Astrocyte of the spinal cord (primary cell): ENCODE data around the gene SPIN2A.
"Not testable (repeated sequence)": the region's sequence is repeated elsewhere in the genome, so short reads cannot be mapped to it uniquely, and the experiment has no call there.

Source experiments
- DNase-seq: peaks from one replicate; pipeline ENCODE4 v3.0.0; 2011; ENCODE audit warnings: low read depth, low spot score
- H3K4me3 ChIP-seq: 2 replicates; pipeline ENCODE4 v1.5.1; 2011; ENCODE audit warnings: low read depth, mild to moderate bottlenecking, low read length, moderate library complexity
- in situ Hi-C: cut with HindIII; loops from 2 replicates; pipeline ENCODE4 v1.10.0; 2017; ENCODE audit warnings: low sequenced_read_pairs
- TF ChIP-seq, protein P1 (sequence below): IDR thresholded peaks from 2 replicates; pipeline ENCODE4 v1.5.1; 2012; ENCODE audit warnings: low read depth, mild to moderate bottlenecking, low read length, inconsistent platforms

SPIN2A gene

DNA sequence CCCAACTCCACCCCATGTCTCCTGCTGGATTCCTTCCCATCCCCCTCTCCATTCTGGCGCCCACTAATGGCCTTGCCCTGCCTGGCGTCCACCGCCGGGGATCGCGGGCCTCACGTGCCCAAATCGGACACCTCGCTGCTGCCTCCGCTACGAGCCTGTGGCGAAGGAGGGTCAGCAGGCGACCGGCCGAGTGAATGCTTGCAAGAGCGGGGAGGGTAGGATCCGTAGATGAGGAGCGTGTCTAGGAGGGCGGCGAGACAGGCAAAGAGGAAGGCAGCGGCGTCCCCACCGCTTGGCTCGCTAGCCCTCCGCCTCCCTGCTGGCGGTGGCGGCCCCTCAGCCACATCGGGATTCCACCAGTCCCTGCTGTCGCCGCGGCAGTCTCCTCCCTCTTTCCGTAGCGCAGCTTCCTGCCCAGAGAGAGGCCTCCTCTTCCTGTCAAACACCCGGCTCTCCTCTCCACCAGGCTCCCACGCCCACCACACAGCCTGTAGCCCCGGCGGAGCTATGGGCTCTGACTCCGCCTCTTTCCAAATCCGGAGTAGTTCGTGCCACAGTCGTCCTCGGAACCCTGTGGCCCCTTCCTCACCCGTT lies 15.9 kb downstream of the SPIN2A start, which contains the start of gene SPIN2B:
Gene SPIN2B (minus strand): TSS at position 387 of the 594 bp plus-strand sequence.
- in situ Hi-C loops = no loop called here
- DNase-seq = peak; percentile 76
- TF ChIP-seq, protein P1, sequence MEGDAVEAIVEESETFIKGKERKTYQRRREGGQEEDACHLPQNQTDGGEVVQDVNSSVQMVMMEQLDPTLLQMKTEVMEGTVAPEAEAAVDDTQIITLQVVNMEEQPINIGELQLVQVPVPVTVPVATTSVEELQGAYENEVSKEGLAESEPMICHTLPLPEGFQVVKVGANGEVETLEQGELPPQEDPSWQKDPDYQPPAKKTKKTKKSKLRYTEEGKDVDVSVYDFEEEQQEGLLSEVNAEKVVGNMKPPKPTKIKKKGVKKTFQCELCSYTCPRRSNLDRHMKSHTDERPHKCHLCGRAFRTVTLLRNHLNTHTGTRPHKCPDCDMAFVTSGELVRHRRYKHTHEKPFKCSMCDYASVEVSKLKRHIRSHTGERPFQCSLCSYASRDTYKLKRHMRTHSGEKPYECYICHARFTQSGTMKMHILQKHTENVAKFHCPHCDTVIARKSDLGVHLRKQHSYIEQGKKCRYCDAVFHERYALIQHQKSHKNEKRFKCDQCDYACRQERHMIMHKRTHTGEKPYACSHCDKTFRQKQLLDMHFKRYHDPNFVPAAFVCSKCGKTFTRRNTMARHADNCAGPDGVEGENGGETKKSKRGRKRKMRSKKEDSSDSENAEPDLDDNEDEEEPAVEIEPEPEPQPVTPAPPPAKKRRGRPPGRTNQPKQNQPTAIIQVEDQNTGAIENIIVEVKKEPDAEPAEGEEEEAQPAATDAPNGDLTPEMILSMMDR = no peak
- H3K4me3 ChIP-seq = peak within 1 kb of the TSS; percentile 65

DNA sequence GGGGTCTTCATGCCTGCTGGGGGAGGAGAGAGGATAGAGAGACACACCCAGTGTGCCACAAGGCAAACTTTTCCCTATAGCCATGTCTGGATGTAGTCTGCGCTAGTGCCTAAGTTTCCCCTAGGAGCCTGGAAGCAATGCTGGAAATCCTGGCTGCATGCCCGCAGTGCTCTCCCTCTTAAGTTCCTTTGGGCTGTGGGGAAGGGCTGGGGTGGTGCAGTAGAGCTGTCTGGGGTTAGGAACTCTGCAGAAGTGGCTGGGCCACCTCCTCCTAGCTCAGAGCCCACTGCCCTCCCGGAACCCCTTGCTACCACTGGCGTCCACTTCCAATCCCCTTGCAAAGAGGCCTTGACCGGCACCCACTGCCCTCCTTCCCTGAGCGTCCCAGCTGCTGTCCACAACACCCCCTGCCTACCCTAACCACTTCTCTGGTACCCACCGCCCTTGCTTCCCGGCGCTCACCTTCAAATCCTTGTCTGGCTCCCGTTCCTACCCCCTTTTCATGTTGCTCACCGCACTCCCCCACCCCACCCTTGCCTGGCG lies 16.5 kb downstream of the SPIN2A start:
- peak overlapping the region; percentile 65 for H3K4me3 ChIP-seq
- in situ Hi-C loops, DNase-seq: not testable (repeated sequence)

DNA sequence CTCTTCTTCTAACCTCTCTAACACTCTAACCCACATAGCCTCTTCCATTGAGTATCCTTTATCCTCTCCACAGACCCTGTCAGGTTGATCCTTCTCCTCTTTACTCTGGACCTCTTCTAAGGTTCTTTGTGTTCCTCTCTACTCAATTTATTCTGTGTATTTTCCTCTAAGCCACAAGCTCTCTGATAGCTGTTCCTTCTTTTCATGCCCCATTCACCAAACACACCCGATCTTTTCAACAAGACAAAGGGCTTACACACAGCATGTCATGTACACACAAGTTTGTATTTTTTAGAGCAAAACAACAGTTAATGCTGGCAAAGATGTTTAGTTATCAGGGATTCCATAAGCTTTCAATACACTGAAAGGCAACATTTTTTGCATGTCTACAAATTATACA lies 17.8 kb downstream of the SPIN2A start:
- in situ Hi-C loops = no loop called here
- TF ChIP-seq, protein P1 = no peak
- no peak overlapping the region for H3K4me3 ChIP-seq
- DNase-seq = no peak

DNA sequence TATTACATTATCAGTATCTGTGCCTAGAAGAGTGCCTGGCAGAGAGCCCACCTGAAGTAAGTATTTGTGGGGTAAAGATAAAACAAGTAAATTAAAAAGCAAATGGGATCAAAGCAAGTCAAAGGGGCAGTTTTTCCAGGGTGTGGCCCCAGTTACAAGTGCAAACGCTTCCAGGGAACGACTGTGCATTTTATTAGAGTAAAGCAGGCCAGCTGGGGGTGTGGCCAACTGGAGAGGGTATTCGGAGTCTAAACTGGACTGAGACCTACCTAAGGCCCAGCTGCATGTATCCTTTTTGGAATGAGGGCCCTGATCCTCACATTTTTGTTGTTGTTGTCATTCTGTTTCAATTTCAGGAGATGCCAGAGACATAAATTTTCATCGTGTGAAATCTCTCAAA lies 19.6 kb downstream of the SPIN2A start:
- in situ Hi-C loops, H3K4me3 ChIP-seq, DNase-seq: not testable (repeated sequence)

DNA sequence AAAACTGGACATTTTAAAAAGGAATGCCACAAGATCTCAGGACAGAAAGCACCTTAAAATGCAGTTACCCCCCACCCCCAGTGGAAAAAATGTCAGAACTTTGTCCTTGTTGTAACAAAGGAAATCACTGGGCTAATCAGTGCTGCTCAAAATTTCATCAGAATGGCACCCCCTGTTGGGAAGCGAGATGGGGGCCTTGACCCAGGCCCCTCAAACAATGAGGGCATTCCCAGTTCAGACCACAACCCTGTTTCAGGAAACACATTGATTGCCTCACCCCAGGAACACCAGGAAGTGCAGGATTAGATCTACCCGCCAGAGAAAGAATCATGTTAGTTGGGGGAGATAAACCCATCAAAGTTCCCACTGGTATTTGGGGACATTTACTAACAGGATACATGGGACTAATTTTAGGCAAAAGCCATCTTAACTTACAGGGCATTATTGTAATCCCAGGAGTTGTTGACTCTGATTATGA lies 32.2 kb downstream of the SPIN2A start:
- in situ Hi-C loops = no loop called here
- TF ChIP-seq, protein P1 = no peak
- no peak for DNase-seq
- H3K4me3 ChIP-seq = no peak overlapping the region

DNA sequence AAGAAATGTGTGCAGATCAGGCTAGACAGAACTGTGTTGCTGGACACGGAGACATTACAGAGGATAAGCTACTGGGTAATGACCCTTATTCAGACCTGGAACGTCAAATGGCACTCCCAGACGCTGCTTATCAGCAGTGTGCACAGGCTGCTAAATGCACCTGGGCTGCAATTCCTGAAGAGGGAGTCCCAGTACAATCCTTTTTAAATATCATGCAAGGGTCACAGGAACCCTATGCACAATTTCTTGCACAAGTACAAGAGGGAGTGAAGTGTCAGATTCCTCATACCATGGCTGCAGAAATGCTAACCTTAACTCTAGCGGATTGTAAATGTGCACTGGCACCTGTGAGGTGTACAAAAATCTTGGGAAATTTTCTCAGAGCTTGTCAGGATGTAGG lies 32.8 kb downstream of the SPIN2A start:
- in situ Hi-C loops = no loop called here
- TF ChIP-seq, protein P1 = no peak
- H3K4me3 ChIP-seq = no peak overlapping the region
- no peak for DNase-seq

DNA sequence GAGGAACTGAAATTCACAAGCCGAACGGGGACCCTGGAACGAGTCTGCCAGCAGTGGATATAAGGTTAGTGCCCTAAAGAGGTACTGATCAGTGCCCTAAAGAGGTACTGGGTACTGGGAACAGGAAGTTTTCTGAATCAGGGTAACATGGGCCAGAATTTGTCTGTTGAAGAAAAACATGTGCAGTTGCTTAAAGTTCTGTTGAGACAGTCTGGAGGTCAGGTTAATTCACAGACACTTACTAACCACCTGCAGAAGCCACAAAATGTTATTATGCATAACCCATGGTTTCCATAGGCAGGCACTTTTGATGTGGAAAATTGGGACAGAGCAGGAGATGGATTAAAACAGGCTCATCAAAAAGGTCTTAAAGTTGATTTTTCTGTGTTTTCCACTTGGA lies 33.7 kb downstream of the SPIN2A start:
- TF ChIP-seq, protein P1 = no peak
- no peak for DNase-seq
- no peak overlapping the region for H3K4me3 ChIP-seq
- in situ Hi-C loops = no loop called here

DNA sequence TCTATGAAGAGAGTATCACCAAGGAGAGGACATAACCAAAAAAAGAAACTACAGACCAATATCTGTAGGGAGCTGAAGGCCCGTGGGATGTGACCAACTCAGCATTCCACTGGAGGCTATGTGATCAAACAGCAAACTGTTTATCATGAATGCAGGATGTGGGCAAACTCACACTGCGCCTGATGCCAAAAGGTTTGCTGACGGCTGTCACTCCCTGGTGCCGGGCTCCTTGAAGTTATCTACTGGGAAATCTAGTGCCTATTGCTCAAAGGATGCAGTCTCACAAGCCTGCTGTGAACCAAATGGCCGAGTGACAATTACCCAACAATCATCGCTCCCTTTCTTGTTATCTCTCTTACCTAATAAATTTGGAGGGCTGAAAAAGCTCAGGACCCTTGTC lies 34.3 kb downstream of the SPIN2A start:
- in situ Hi-C loops, DNase-seq, H3K4me3 ChIP-seq: not testable (repeated sequence)
